Activated T-cell treated with anti-CD3 and anti-CD28 coated beads, Interleukin-2, amount 50 U/mL, for 48 hours (primary cell): ENCODE measurements around the gene NRG3.

Source experiments
- DNase-seq, 2 experiments: peaks; one replicate each; pipeline ENCODE4 v3.0.0-alpha.2; 2020

Gene NRG3

DNA sequence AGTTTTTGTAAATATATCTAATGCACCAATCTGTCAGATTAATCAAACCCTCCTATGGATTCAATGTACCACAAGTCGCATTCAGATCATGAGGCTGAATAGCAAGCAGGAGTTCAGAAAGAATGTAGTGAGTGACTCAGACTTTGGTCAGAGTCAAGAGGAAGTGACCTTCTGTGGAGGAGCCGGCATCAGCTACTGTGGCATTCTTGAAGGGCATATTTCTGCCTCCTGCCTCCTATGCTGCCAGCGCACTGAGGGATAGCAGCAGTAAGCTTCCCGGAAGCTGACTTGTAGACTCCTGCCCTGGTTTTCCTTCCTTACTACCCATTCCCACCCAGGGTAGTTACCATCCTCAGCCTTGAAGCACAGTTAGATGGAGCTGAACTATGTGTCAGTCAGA, 867.5 kb downstream of the NRG3 start:
- no peak for DNase-seq

DNA sequence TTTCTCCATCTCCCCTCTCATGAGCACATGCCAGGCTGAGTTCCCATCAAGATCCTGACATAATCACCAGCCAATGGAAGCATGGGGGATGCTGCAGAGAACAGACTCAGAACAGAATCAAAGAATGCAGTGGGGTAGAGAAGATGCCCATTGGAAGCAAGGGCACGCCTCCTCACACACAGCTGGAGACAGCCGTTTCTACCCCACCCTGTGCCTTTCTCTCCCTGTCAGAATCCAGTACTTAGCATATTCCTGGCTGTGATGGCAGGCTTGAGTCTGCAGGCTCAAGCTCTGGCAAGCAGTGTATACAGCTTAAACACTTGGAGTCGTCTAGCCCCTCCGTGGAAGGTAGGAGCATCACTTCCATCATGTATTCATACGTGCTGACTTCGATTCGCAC, 867.9 kb downstream of the NRG3 start:
- DNase-seq, result no peak

DNA sequence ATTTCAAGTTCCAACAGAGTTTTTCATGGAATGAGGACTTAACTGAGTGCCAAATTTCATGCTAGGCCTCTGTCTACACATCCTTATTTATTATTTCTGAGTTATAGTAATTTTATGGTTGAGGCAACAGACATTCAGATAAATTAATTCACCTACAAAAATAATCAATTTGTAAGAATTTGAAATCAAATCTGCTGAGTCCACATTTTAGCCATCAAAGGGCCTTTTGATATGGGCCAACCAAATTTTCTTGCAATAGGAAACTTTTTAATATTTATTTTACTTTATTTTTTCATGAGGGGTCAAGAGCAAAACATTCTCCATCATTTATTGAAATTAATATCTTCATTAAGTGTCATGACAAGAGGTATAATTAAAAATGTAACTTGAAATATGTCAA, 875.5 kb downstream of the NRG3 start:
- no peak for DNase-seq

DNA sequence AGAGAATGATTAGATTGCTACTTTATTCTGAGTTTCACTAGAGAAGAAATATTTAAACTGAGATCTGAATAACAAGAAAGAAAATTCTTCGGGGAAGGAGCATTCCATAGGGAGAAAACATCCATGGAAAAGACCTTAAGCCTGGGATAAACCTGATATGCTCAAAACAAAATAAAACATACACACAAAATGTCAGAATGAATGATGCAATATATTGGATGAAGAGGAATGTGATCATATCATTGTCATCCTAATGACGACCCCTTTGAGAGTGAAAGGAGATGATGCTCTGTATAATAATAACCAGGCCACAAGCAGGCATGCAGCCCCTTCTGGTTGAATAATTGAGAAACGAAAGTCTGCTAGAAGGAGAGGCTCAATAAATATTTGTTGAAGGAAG, 882.4 kb downstream of the NRG3 start:
- DNase-seq, result no peak

DNA sequence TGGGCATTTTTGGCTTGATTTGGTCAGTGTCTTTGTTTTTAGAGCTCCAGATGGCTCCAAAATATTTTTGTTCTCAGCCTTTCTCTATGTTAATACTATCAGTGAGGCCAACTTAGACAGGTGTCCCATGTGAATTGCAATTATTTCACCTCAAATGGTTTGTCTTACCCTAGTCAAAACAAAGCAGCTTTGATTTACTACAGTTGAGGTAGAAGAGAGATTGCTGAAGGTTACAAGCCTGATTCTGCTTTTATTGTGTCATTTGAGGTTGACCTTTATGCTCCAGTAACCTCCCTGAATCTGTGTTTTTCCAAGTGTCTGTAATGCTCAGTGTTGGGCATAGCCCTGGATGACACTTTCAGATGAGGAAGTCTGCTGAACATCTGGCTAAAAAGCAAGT, 882.9 kb downstream of the NRG3 start:
- no peak for DNase-seq

DNA sequence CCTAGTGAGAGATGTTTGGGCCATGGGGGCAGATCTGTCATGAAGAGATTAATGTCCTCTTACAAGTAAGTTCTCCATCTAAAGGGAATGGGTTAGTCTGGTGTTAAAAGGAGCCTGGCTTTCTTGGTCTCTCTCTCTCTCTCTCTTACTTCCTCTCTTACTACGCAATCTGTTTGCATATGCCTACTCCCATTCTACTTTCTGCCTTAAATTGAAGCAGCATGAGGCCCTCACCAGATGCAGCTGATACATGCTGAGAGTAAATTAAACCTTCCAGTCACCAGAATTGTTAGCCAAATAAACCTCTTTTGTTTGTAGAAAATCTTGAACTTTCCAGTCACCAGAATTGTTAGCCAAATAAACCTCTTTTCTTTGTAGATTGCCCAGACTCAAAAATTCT, 884.1 kb downstream of the NRG3 start:
- no peak for DNase-seq

DNA sequence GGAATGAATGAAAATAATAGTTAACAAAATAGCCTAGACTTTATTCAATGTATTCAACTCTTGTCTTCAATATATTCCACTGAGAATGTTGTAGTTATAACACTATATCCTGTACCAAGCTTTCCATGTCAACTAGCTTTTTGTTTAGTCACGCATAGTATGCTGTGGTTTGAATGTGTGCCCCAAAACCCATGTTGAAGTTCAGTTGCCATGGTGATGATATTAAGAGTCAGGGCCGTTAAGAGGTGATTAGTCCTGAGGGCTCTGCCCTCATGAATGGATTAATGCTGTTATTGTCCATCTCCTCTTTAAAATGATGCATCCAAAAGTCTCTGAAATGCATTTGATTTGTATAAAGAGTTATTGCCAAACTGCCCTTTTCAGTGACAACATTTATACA, 887.6 kb downstream of the NRG3 start:
- no peak for DNase-seq

DNA sequence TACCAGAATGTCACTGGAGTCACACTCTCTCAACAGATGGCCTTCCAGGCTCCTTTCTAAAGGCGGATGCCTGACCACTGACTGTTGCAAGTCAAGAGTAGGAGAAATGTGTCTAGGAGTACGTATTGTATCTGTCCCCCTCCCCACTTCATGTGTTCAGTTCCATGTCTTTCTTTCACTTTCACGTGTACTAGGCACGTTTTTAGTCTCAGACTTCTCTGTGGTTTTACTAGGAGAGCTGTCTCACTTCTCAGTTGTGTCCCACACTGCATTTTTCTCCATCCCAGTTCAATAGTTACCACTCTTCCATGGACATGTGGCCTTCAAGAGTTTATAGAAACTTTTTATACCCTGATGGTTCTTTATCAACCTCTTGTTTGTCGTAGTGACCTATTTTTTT, 893.0 kb downstream of the NRG3 start:
- no peak for DNase-seq

DNA sequence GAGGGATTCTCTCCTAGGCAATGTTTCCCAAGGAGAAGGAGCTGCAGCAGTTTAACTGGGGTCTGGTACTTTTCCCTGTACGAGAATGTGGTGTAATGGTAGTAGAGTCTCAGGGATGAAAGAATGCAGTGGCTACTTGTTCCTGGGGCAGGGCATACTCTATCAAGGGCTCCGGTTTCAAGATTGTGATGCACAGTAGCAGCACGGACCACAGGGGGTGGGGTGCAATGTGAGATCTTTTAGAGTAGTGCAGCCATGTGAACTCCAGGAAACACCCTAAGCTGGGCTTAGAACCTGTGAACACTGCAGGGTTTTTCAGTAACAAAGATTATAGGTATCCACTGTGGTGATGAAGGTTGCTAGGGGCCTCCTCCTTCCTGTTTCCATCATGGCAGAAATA, 903.9 kb downstream of the NRG3 start:
- no peak for DNase-seq

DNA sequence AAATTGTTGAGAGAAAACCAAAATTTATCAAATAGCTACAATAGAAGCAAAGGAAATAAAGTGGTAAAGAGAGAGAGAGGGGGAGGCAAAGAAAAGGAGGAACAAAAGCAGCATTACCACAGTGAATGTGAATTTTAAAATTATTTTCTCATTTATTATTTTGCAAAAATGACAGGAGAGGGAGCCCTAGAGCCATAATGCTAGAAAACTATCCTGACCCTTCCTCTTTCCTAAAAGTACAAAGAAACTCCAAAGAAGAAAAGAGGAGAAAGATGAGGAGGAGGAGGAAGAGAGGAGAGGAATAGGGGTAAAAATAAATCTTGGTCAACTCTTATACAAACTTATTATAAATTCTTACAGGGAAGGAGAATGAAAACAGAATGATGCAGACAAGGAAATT, 921.5 kb downstream of the NRG3 start:
- no peak for DNase-seq

DNA sequence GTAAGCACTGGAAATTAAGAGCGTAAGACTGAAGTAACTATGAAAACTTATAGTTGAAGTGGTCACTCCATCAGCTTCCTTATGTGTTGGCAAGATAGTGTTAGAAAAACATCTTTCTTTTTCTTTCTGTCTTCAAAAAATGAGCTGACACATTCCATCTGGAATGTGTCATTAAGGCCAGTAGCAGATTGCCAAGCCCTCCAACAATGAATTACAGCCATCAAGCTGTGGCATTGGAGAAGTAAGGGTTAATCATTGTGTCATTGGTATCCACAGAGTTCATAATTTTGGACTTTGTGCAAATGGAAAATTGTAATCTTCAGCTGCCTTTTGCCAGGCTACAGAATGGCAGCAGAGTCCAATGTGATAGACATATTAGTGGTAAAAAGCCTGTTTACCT, 926.3 kb downstream of the NRG3 start:
- no peak for DNase-seq

DNA sequence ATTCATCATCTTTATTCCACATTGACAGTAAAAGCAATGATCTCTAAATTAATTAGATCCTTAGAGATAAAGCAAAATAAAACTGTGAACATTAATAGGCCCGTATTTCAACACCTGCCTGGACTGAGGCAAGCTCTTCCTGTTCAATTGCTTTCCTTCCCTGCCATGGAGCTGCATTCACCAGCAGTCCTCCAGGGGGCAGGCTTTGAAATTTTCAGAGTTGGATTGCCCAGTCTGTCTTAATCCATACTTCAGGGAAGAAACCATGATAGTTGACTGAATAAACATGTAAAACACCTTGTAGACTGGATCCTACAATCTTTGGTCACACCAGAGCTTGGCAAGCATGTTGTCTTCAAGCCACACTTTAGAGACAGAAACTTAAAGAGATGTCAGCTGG, 936.6 kb downstream of the NRG3 start:
- no peak for DNase-seq

DNA sequence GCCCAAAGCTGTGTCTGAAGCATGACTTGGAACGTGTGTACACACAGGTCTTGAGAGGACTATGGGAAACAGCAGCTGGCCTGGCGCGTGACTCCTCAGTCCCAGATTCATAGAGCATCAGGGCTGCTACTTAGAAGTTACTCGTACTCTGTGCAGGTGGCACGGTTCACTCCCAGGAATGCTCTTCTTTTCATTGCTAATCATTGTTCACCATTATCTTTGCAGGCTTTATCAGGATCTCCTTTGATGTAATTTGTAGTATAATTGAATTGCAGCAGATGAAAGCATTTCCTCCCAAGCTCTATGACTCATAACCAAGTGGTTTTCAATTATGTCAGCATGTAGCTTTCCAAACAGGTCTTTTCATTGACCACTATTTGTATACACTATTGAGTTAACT, 938.9 kb downstream of the NRG3 start:
- no peak for DNase-seq

DNA sequence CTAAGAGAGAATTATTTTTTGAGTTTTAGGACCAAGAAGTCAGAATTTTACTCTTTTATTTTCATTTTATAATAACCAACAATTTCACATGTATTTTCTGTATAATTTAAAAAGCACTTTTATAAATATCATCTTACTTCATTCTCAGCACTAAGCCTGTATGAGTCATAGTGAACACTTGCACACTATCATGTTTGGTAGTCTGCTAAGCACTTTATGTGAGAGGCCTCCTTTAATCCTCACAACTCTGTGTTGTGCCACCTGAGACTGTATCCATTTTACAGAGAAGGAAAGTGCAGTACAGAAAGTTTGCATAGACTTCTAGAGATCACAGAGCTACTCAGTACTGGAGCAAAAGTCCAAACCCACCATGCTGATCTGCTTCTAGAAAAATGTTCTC, 939.6 kb downstream of the NRG3 start:
- no peak for DNase-seq

DNA sequence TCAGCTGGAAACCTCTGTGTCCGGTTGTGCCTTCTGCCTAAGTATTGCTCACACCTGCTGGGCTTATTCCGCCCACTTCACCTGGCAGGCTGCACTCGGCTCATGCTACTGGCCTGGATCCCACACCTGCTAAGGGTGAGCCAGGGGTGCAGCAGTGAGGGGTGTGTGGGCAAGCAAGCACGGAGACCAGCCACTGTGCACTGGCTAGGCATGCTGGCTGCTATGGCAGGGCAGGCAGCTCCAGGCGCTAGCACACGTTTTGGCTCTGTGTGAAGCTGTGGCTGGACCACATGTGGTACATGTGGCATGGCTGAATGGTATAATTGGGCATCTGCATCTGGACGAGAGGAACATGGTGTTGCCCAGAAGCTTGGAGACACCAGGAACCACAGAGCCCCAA, 940.7 kb downstream of the NRG3 start:
- DNase-seq, result no peak

DNA sequence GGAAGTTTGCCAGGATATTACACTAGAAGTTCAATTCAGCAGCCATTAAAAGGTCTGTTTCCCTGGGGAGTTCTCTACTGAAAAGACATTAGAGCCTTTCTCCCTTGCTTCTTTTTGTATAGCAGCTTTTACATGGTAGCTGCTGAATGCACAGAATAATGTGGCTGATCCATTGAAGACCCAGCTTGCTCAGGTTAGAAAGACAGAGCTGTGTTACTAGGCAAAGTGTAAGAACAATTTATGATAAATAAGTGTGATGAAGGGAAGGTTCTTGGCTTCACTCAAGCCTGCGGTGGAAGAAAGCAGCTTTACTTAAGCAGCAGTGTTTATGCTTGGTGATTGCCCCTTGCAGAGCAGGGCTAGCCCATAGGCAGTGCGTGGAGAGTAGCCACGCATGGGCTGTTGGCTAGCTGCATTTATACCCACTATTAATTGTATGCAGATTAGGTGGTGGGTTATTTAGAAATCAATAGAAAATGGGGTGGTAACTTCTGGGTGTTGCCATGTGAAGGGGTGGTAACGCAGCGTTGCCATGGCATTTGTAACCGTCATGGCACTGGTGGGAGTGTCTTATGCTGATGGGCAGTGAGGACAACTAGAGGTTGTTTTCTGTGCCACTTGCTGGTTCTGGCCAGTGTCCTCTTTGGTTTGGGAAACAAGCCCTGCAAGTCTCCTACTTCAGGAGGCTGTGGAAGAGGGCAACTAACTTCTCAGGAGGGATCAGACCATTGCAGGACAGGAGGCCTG, 942.9 kb downstream of the NRG3 start:
- DNase-seq, result no peak

DNA sequence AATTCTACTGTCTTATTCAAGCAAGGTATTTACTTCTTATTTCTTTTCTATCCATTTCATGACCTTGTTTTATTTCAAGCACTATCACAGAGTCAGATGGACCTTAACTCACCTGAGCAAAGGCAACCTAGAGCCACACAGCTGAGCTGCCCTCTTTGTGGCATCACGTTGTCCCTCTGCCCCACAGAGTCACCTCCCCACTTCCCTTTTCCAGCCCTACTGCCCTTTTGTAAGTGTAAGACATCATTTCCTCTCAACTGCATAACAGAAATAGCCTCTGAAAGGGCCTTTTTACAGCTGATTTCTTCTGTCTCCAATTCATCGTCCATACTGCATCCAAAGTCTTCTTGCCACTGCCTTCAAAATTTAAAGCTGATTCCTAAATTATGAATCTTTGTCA, 946.0 kb downstream of the NRG3 start:
- no peak for DNase-seq

DNA sequence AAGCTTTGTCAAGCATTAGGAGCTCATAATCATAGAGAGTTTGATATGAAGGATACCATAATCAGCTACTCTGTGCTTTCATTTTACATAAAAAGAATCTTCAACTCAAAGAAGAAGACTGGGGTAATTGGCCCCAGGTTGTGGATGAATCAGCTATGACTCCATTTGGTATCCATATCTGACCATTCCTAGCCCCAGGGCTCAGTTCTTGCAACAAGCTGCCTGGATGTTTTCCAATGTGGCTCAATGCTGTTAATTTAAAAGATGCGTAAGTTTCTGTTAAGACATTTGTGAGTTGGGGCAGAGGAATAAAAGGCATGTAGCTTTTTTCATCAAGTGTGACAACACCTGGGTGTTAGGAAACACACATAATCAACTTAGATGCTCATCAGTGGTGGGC, 951.1 kb downstream of the NRG3 start:
- DNase-seq, result no peak

DNA sequence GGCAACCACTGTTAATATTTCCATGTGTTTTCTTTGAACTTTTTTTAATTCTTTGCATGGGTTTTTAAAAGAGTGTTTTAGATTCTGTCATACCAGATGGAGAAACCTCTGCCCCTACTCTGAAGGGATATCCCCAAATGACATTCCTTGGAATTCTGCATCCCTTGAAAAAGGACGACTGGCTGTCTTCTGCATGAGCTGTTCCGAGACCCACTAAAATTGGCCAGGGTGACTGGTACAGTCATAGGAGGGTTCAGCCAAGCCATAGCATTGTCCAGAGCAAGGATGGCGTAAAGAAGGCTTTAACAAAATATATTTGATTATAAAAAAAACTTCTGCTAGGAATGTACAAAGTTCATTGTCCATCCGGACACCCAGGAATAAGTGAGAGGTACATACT, 952.9 kb downstream of the NRG3 start:
- no peak for DNase-seq

DNA sequence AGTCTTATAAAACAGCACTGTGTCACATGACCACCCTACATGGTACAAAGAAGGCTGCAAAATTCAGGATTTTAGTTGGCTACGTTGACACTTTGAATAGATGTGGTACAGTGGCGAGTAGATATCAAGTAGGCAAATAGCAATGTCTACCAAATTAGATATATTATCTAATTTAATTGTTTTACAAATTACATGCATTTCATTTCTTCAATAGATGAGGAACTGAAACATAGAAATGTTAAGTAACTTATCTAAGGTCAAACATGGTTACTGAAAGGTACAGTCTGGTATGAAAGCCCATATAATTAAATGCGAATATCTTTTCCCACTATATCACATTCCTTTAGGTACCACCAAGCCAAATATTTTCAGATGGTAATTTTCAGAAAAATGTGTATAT, 972.2 kb downstream of the NRG3 start:
- no peak for DNase-seq

DNA sequence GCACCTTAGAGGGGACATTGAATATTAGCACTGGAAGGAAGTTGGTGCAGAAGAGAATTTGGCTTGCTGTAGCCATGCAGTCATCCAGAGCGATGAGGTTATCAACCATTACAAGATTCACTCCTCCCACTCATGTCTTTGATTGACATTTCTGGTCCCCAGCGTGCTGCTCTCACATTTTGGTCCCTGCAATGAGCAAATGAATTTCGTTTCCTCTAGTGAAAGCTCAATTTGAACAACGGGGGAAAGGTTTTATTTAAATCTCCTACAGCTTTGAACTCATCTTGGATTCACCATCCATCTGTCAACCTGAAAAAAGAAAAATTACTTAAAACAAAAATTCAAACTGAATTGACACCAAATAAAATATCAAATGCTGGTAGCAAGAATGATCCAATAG, 975.2 kb downstream of the NRG3 start:
- DNase-seq, result no peak

DNA sequence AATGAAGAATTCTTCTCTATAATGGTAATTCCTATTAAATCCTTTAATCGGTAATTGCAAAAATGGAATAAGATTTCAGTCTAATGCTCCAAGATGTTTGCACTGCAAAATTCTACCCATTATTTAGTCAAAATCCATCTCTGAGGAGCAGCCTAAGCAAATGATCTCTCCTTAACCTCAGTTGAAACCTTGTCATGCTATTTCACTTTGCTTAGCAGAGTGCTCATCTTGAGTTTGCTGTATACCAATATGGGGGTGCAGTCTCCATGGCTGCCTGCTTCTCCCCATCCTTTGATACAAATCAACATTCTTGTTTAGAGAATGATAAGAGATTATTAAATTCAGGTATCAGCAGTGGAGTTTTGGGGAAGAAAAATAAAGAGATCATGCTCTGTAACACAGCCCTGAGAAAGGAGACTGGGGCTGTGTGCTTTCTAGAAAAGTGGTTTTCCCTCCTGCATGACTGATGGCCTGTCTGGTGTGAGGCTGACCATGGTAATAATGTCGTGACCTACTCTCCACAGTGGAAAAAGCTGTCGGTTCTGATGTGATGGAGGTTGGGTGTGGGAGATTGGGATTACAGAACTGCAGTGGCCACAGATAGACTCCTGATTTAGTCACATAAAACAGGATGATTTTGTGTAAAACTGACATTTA, 982.1 kb downstream of the NRG3 start:
- DNase-seq, result no peak

DNA sequence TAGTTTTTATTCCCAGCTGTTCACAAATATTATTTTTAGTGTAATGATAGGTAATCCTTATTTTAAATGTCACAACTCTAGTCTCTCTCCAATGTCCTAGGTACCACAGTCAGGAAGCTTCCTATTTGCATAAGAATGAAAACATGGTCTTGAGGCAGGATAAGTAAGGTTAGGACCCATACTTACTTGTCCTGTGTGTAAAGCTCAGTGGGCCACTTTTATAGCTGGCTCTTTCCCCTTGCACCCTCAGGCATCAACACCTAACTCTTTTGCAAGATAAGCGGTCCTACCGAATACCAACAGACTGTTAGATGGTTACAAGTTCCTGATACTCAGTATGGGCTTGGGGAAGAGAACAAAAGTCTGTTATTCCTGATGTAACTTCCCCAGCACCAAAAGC, 986.9 kb downstream of the NRG3 start:
- DNase-seq, result no peak

DNA sequence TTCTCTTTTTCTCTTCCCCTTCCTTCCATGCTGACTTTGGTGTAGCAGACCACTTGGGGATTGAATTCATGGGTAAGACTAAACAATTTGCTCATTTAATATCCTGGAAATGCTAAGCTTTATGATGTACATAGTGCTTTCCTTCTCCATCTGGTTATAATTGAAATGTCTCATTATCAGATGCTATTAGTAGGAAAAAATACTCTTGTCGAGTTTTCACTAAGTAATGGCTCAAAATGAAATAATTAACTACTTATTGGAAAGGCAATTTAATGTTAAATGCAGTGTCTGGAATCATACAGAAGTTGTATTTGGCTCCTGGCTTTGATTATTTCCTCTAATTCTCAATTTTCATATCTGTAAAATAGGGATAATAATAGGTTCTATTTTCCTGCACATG, 990.4 kb downstream of the NRG3 start:
- no peak for DNase-seq

DNA sequence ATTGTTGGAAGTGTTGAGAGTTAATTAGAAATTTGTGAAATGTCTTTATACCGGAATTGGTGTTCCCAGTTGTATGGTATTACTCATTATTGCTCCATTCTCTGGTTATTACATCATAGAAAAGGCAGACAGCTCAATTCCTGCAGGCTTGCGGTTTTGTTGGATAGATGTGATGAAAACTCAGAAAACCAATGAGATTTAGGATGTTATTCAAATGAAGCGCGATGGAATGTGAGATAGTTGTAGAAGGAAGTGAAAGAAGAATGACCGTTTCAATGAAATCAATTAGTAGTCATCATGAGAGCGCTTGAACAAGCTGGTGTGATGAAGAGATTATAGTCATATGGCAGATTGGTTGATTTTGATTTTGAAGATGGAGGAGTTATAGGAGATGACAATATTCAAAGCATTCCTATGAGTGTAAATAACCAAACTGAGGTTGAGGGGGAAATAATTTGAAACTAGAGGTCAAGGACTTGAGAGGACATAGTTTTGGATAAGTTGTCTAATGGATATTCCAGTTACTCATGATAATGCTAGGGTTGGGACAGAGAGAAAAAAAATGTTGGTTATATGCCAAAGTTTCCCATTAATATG, 991.5 kb downstream of the NRG3 start:
- DNase-seq, result no peak
